ENCODE measurements around the gene ACOT9. TPM values are rescaled to one million over a fixed set of nuclear protein-coding genes. Genes with fewer than 3 reads are reported as not detected.

The ACOT9 gene
- total RNA-seq, 4 donors from 2014 or later = 12.3 to 21.9 (median 20.6) TPM

GRCh38 chrX:23764188-23764984 lies 21.3 kb upstream of the ACOT9 start:
- no peak for ATAC-seq
- H3K4me1 ChIP-seq = no peaks in the 10 kb centered on the region
- intact Hi-C loops (cut with DNase I; ENCODE audit: low total_unique reads) (no loop called here), in situ Hi-C loops (cut with MboI; ENCODE audit: low sequenced_read_pairs in 4 of 4) (no loop called here)
- H3K27me3 ChIP-seq = no peaks in the 10 kb centered on the region
- no peak for TF ChIP-seq POLR2A (IDR thresholded peaks at IDR 0.05)
- TF ChIP-seq, protein P1, sequence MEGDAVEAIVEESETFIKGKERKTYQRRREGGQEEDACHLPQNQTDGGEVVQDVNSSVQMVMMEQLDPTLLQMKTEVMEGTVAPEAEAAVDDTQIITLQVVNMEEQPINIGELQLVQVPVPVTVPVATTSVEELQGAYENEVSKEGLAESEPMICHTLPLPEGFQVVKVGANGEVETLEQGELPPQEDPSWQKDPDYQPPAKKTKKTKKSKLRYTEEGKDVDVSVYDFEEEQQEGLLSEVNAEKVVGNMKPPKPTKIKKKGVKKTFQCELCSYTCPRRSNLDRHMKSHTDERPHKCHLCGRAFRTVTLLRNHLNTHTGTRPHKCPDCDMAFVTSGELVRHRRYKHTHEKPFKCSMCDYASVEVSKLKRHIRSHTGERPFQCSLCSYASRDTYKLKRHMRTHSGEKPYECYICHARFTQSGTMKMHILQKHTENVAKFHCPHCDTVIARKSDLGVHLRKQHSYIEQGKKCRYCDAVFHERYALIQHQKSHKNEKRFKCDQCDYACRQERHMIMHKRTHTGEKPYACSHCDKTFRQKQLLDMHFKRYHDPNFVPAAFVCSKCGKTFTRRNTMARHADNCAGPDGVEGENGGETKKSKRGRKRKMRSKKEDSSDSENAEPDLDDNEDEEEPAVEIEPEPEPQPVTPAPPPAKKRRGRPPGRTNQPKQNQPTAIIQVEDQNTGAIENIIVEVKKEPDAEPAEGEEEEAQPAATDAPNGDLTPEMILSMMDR (IDR thresholded peaks at IDR 0.05 in 4 of 5, conservative IDR thresholded peaks at IDR 0.05 in 1 of 5) = no peak
- no peak overlapping the region for H3K4me3 ChIP-seq
- DNase-seq = no peak
- no peak overlapping the region for H3K27ac ChIP-seq
- no peaks in the 10 kb centered on the region for H3K9me3 ChIP-seq
- no peaks in the 10 kb centered on the region for H3K36me3 ChIP-seq

GRCh38 chrX:23759821-23760220 lies 16.7 kb upstream of the ACOT9 start:
- in situ Hi-C loops (cut with MboI; ENCODE audit: low sequenced_read_pairs in 4 of 4) = no loop called here
- intact Hi-C loops (cut with DNase I; ENCODE audit: low total_unique reads) = no loop called here
- no peak overlapping the region for H3K4me3 ChIP-seq
- no peak for ATAC-seq
- TF ChIP-seq POLR2A (IDR thresholded peaks at IDR 0.05) = no peak
- TF ChIP-seq, protein P1 (IDR thresholded peaks at IDR 0.05 in 4 of 5, conservative IDR thresholded peaks at IDR 0.05 in 1 of 5) = no peak
- no peaks in the 10 kb centered on the region for H3K36me3 ChIP-seq
- DNase-seq = no peak
- no peaks in the 10 kb centered on the region for H3K9me3 ChIP-seq
- no peaks in the 10 kb centered on the region for H3K27me3 ChIP-seq
- no peak overlapping the region for H3K27ac ChIP-seq
- H3K4me1 ChIP-seq = no peaks in the 10 kb centered on the region

DNA sequence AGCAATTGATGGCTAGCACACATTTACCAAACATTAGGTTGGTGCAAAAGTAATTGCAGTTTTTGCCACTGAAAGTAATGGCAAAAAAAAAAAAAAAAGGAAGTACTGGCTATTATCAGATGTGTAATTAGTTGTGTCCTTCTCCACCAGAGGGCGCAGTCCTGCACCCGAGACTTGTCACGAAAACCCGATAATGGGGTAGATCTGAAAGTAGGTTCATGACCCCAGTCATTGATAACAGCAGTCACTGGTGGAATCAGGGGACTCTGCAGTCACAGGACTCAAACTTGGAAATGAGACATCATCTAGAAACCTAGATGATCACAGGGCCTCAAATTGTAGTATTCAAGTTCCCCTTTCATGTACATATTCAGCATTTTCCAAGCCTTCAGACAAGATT lies 13.1 kb upstream of the ACOT9 start:
- ATAC-seq (no peak), DNase-seq (no peak)
- in situ Hi-C loops (cut with MboI; ENCODE audit: low sequenced_read_pairs in 4 of 4) (no loop called here), intact Hi-C loops (cut with DNase I; ENCODE audit: low total_unique reads) (no loop called here)
- Histone ChIP-seq H3K4me3 (no peak overlapping the region), H3K27me3 (no peaks in the 10 kb centered on the region), H3K27ac (no peak overlapping the region), H3K4me1 (no peaks in the 10 kb centered on the region), H3K9me3 (no peaks in the 10 kb centered on the region), H3K36me3 (no peaks in the 10 kb centered on the region)
- TF ChIP-seq, protein P1 (IDR thresholded peaks at IDR 0.05 in 4 of 5, conservative IDR thresholded peaks at IDR 0.05 in 1 of 5) = peak in 3 of 5 experiments; percentile 16 to 46 (median 17)
- no peak for TF ChIP-seq POLR2A (IDR thresholded peaks at IDR 0.05)

GRCh38 chrX:23754664-23755063 lies 11.6 kb upstream of the ACOT9 start:
- Histone ChIP-seq H3K36me3 (no peaks in the 10 kb centered on the region), H3K4me1 (no peaks in the 10 kb centered on the region), H3K9me3 (no peaks in the 10 kb centered on the region), H3K4me3 (no peak overlapping the region), H3K27me3 (no peaks in the 10 kb centered on the region), H3K27ac (no peak overlapping the region)
- TF ChIP-seq, protein P1 (IDR thresholded peaks at IDR 0.05 in 4 of 5, conservative IDR thresholded peaks at IDR 0.05 in 1 of 5) = no peak
- no peak for TF ChIP-seq POLR2A (IDR thresholded peaks at IDR 0.05)
- in situ Hi-C loops (cut with MboI; ENCODE audit: low sequenced_read_pairs in 4 of 4) = no loop called here
- no peak for ATAC-seq
- no peak for DNase-seq
- intact Hi-C loops (cut with DNase I; ENCODE audit: low total_unique reads) = no loop called here
